Pulmonary artery endothelial cell (primary cell): Measurements from ENCODE around the gene ADCY10. TPM values are rescaled to one million over a fixed set of nuclear protein-coding genes. Genes with fewer than 3 reads are reported as not detected.

Experiments
- total RNA-seq: library from RNA; depleted of rRNA; stranded (reverse); fragments of >200 nt; gene quantifications from 2 replicates; pipeline ENCODE4 v1.2.3, GENCODE V29; 2014

Gene ADCY10
- total RNA-seq, 1 donor from 2014 or later = not detected

Other genes starting within 250 kb of the ADCY10 start
- gene MPZL1, start 192.2 kb downstream of the ADCY10 start, total RNA-seq = 93.7 and 139 TPM in 2 replicates
- gene DCAF6, start 22.5 kb upstream of the ADCY10 start, total RNA-seq = 47.9 and 49.9 TPM in 2 replicates
- 23.9 and 27.6 TPM in 2 replicates for gene MPC2, start 22.9 kb upstream of the ADCY10 start, total RNA-seq
- gene GPR161, start 222.8 kb upstream of the ADCY10 start, total RNA-seq = 26.0 and 40.3 TPM in 2 replicates